CD14-positive monocyte (primary cell): ENCODE results near the gene NEBL. TPM values are rescaled to one million over a fixed set of nuclear protein-coding genes. Genes with fewer than 3 reads are reported as not detected.
A peak's percentile ranks its signal among the peaks of the same experiment; 100 is the strongest.

Experiments
- DNase-seq, 3 donors: peaks; one replicate each; pipeline ENCODE4 v3.0.0-alpha.2; 2011 to 2022
- H2AFZ ChIP-seq: 2 replicates; pipeline ENCODE4 v1.6.0; 2012; ENCODE audit warnings: mild to moderate bottlenecking, low read depth, low read length, inconsistent platforms; ENCODE audit not compliant: insufficient read depth, poor library complexity, severe bottlenecking
- H3K27ac ChIP-seq, 2 donors: 1 replicate in 1 of 2; 2 replicates in 1 of 2; pipeline ENCODE4 v1.5.1; 2012 to 2013; ENCODE audit warnings: low read length in 2 of 2, control low read depth in 1 of 2, inconsistent platforms in 1 of 2, low read depth in 1 of 2, mild to moderate bottlenecking in 1 of 2
- H3K27me3 ChIP-seq, 2 donors: one replicate each; pipeline versions ENCODE4 v1.6.0 to v1.6.1; 2011 to 2013; ENCODE audit warnings: low read length in 2 of 2; ENCODE audit not compliant: control insufficient read depth in 2 of 2, insufficient read depth in 2 of 2
- H3K36me3 ChIP-seq, 2 donors: replicated peaks in 1 of 2; 1 replicate in 1 of 2; 2 replicates in 1 of 2; pipeline versions ENCODE4 v1.5.1 to v1.6.1; 2012 to 2013; ENCODE audit warnings: low read length in 2 of 2, control low read depth in 1 of 2, inconsistent platforms in 1 of 2, mild to moderate bottlenecking in 1 of 2; ENCODE audit not compliant: insufficient read depth in 2 of 2, control insufficient read depth in 1 of 2
- H3K4me1 ChIP-seq, 2 donors: 1 replicate in 1 of 2; 2 replicates in 1 of 2; pipeline versions ENCODE4 v1.5.1 to v1.6.1; 2012 to 2013; ENCODE audit warnings: low read length in 2 of 2, control low read depth in 1 of 2, inconsistent platforms in 1 of 2, mild to moderate bottlenecking in 1 of 2, moderate library complexity in 1 of 2; ENCODE audit not compliant: insufficient read depth in 2 of 2, control insufficient read depth in 1 of 2
- H3K4me2 ChIP-seq: replicated peaks from 2 replicates; pipeline ENCODE3; 2012; ENCODE audit warnings: low read length, moderate library complexity, mild to moderate bottlenecking; ENCODE audit not compliant: poor library complexity, severe bottlenecking; ENCODE audit errors: extremely low read depth
- H3K4me3 ChIP-seq, 3 experiments: fragments of 200-600 bp in 1 of 3; sonication (generic) in 1 of 3; replicated peaks in 1 of 3; 1 replicate in 2 of 3; 2 replicates in 1 of 3; pipeline ENCODE4 v1.5.1; 2011 to 2013; ENCODE audit warnings: low read length in 3 of 3, mild to moderate bottlenecking in 3 of 3, control low read depth in 2 of 3, low read depth in 2 of 3, inconsistent platforms in 1 of 3, moderate library complexity in 1 of 3
- H3K79me2 ChIP-seq: 2 replicates; pipeline ENCODE4 v1.6.0; 2012; ENCODE audit warnings: mild to moderate bottlenecking, control low read depth, inconsistent platforms, low read length, moderate library complexity; ENCODE audit not compliant: insufficient read depth
- H3K9ac ChIP-seq: 2 replicates; pipeline ENCODE4 v1.6.0; 2017; ENCODE audit warnings: low read length, mild to moderate bottlenecking; ENCODE audit not compliant: insufficient read depth, poor library complexity, severe bottlenecking
- H3K9me3 ChIP-seq, 2 donors: replicated peaks in 1 of 2; 1 replicate in 1 of 2; 2 replicates in 1 of 2; pipeline versions ENCODE4 v1.5.1 to v1.6.1; 2012 to 2013; ENCODE audit warnings: low read length in 2 of 2, control low read depth in 1 of 2; ENCODE audit not compliant: control insufficient read depth in 1 of 2, insufficient read depth in 1 of 2
- H4K20me1 ChIP-seq: 2 replicates; pipeline ENCODE4 v1.6.0; 2012; ENCODE audit warnings: mild to moderate bottlenecking, low read length, control low read depth, moderate library complexity; ENCODE audit not compliant: insufficient read depth
- H3K27ac Mint-ChIP-seq, 7 donors: one replicate each; pipeline ENCODE4 v1.8.0; 2020; ENCODE audit warnings: mild to moderate bottlenecking in 7 of 7, mixed read lengths in 7 of 7, moderate library complexity in 6 of 7, inconsistent platforms in 2 of 7
- H3K27me3 Mint-ChIP-seq, 3 donors: one replicate each; pipeline ENCODE4 v1.8.0; 2021 to 2022; ENCODE audit warnings: low read depth in 3 of 3, mild to moderate bottlenecking in 3 of 3, mixed read lengths in 3 of 3, moderate library complexity in 3 of 3, inconsistent platforms in 1 of 3
- H3K36me3 Mint-ChIP-seq, 2 donors: one replicate each; pipeline ENCODE4 v1.8.0; 2020; ENCODE audit warnings: mixed read lengths in 2 of 2, inconsistent platforms in 1 of 2, mild to moderate bottlenecking in 1 of 2
- H3K4me1 Mint-ChIP-seq: one replicate; pipeline ENCODE4 v1.8.0; 2020; ENCODE audit warnings: mild to moderate bottlenecking, mixed read lengths
- H3K4me3 Mint-ChIP-seq, 2 donors: one replicate each; pipeline ENCODE4 v1.8.0; 2020; ENCODE audit warnings: mild to moderate bottlenecking in 2 of 2, mixed read lengths in 2 of 2, moderate library complexity in 1 of 2
- H3K9me3 Mint-ChIP-seq, 7 donors: one replicate each; pipeline ENCODE4 v1.8.0; 2020 to 2022; ENCODE audit warnings: mixed read lengths in 7 of 7, mild to moderate bottlenecking in 6 of 7, moderate library complexity in 6 of 7, inconsistent platforms in 2 of 7
- CTCF ChIP-seq: fragments of 200-600 bp; IDR thresholded peaks from one replicate; pipeline ENCODE4 v1.8.0; 2022; ENCODE audit warnings: antibody characterized with exemption, mild to moderate bottlenecking
- WGBS: methylation state at CpG from one replicate; pipeline ENCODE4 v1.1.5; 2013; ENCODE audit warnings: missing lambda C conversion rate; ENCODE audit not compliant: insufficient coverage; 5-methylcytosine and 5-hydroxymethylcytosine counted together
- intact Hi-C, 2 donors: fragments of 100-400 bp; cut with micrococcal nuclease; formaldehyde crosslinking; loops; one replicate each; pipeline versions ENCODE4 v1.15.0 to v1.15.1; 2023
- polyA plus RNA-seq, 3 donors: library from polyadenylated mRNA; depleted of rRNA in 1 of 3; unstranded in 2 of 3; stranded (reverse) in 1 of 3; fragments of 300-500 nt in 2 of 3; fragments of >200 nt in 1 of 3; fragmentation: Illumina TruSeq in 2 of 3; gene quantifications; 1 replicate in 2 of 3; 2 replicates in 1 of 3; pipeline ENCODE4 v1.2.3, GENCODE V29; 2012 to 2021

The NEBL gene
- polyA plus RNA-seq, 3 donors: 9.7 TPM; not detected in 2

- H3K4me2 ChIP-seq: no peak overlapping the region
- TF ChIP-seq CTCF: no peak
- DNase-seq: no peak
- H3K27me3 ChIP-seq: no peaks in the 10 kb centered on the region
- H3K4me3 ChIP-seq: no peak overlapping the region
- no peaks in the 10 kb centered on the region for H3K4me1 ChIP-seq
- Mint-ChIP-seq H3K4me3 (no peak overlapping the region), H3K27ac (no peak overlapping the region), H3K9me3 (peaks cover 3 to 12% (median 4%) of the 10 kb centered on the region in 7 donors), H3K27me3 (peaks cover 0 to 3% (median 2%) of the 10 kb centered on the region in 3 donors), H3K36me3 (peaks cover 0 to 2% of the 10 kb centered on the region in 2 donors), H3K4me1 (no peaks in the 10 kb centered on the region)
- peaks cover 0 to 5% of the 10 kb centered on the region in 2 donors for H3K9me3 ChIP-seq
- no peaks in the 10 kb centered on the region for H3K36me3 ChIP-seq
- no peak overlapping the region for H3K9ac ChIP-seq
- H2AFZ ChIP-seq: no peak overlapping the region
- intact Hi-C loops: no loop called here
- H3K27ac ChIP-seq: no peak overlapping the region
- no CpG with 5 or more reads among the region's 4 CpGs for WGBS
- no peaks in the 10 kb centered on the region for H4K20me1 ChIP-seq
- no peaks in the 10 kb centered on the region for H3K79me2 ChIP-seq
Measured at GRCh38 chr10:20839141-20839540, 58.0 kb downstream of the NEBL start.

- Histone ChIP-seq H4K20me1 (no peaks in the 10 kb centered on the region), H2AFZ (no peak overlapping the region), H3K4me1 (no peaks in the 10 kb centered on the region), H3K36me3 (no peaks in the 10 kb centered on the region), H3K79me2 (no peaks in the 10 kb centered on the region), H3K9me3 (peaks cover 0 to 5% of the 10 kb centered on the region in 2 donors), H3K9ac (no peak overlapping the region), H3K4me3 (no peak overlapping the region), H3K27me3 (no peaks in the 10 kb centered on the region), H3K4me2 (no peak overlapping the region), H3K27ac (no peak overlapping the region)
- Mint-ChIP-seq H3K4me3 (no peak overlapping the region), H3K9me3 (peaks cover 2 to 9% (median 4%) of the 10 kb centered on the region in 7 donors), H3K27ac (peak overlapping the region in 1 of 7 donors; percentile 62), H3K36me3 (peaks cover 0 to 1% of the 10 kb centered on the region in 2 donors), H3K4me1 (no peaks in the 10 kb centered on the region), H3K27me3 (peaks cover 0 to 7% (median 2%) of the 10 kb centered on the region in 3 donors)
- TF ChIP-seq CTCF: no peak
- intact Hi-C loops: no loop called here
- no peak for DNase-seq
- whole genome bisulfite sequencing: 100% methylated on average over 5 of the region's 7 CpGs
Measured at GRCh38 chr10:20836401-20836800, 60.7 kb downstream of the NEBL start.
